Mesothelial cell of epicardium (in vitro differentiated cells): Measurements from ENCODE around the gene OR5M11. TPM values are rescaled to one million over a fixed set of nuclear protein-coding genes. Genes with fewer than 3 reads are reported as not detected.

ENCODE experiments used
- DNase-seq, 2 experiments: peaks; one replicate each; pipeline ENCODE4 v3.0.0; 2021; ENCODE audit warnings: low spot score in 2 of 2; ENCODE audit not compliant: unreplicated experiment in 2 of 2
- H3K27ac Mint-ChIP-seq: 2 replicates; pipeline ENCODE4 v1.8.0; 2021; ENCODE audit warnings: mixed read lengths
- H3K27me3 Mint-ChIP-seq: 2 replicates; pipeline ENCODE4 v1.8.0; 2021; ENCODE audit warnings: low read depth, mixed read lengths
- H3K36me3 Mint-ChIP-seq: 2 replicates; pipeline ENCODE4 v1.8.0; 2021; ENCODE audit warnings: mixed read lengths
- H3K4me1 Mint-ChIP-seq: 2 replicates; pipeline ENCODE4 v1.8.0; 2021; ENCODE audit warnings: mixed read lengths
- H3K4me3 Mint-ChIP-seq: 2 replicates; pipeline ENCODE4 v1.8.0; 2021; ENCODE audit warnings: mild to moderate bottlenecking, moderate library complexity, mixed read lengths
- H3K9me3 Mint-ChIP-seq: 2 replicates; pipeline ENCODE4 v1.8.0; 2021; ENCODE audit warnings: mixed read lengths
- CTCF ChIP-seq: fragments of 200-600 bp; sonication (generic); IDR thresholded peaks from one replicate; pipeline ENCODE4 v1.5.0; 2021; ENCODE audit warnings: antibody characterized with exemption; ENCODE audit not compliant: unreplicated experiment
- total RNA-seq: library from RNA; stranded (reverse); gene quantifications from 3 replicates; pipeline ENCODE4 v1.2.1, GENCODE V29; 2021

Gene OR5M11
- total RNA-seq, 1 donor from 2014 or later, result not detected

GRCh38 chr11:56497010-56497409 lies 46.0 kb downstream of the OR5M11 start:
- no peak overlapping the region for H3K4me3 Mint-ChIP-seq
- no peak for TF ChIP-seq CTCF
- no peak for DNase-seq

GRCh38 chr11:56495117-56495516 lies 47.9 kb downstream of the OR5M11 start:
- Mint-ChIP-seq H3K27ac (no peak overlapping the region), H3K36me3 (no peaks in the 10 kb centered on the region), H3K4me3 (no peak overlapping the region), H3K4me1 (no peaks in the 10 kb centered on the region), H3K9me3 (peaks cover 9% of the 10 kb centered on the region), H3K27me3 (no peaks in the 10 kb centered on the region)
- DNase-seq, result no peak
- TF ChIP-seq CTCF, result no peak

More at GRCh38 chr11:56497010-56497409, 46.0 kb downstream of the OR5M11 start:
- Mint-ChIP-seq H3K27me3 (no peaks in the 10 kb centered on the region), H3K9me3 (peaks cover 10% of the 10 kb centered on the region), H3K4me1 (no peaks in the 10 kb centered on the region), H3K27ac (no peak overlapping the region), H3K36me3 (no peaks in the 10 kb centered on the region)

Other genes with a start within 250 kb of the OR5M11 start
- gene OR8K3, start 228.1 kb downstream of the OR5M11 start, total RNA-seq, result not detected in 3 replicates
- gene OR8K1, start 197.2 kb downstream of the OR5M11 start, total RNA-seq, result not detected in 3 replicates
- not detected in 3 replicates for gene OR8J1, start 189.0 kb downstream of the OR5M11 start, total RNA-seq
- not detected in 3 replicates for gene OR8U1, start 167.6 kb downstream of the OR5M11 start, total RNA-seq
- not detected in 3 replicates for gene OR5AL1, start 130.6 kb downstream of the OR5M11 start, total RNA-seq
- gene OR5M3, start 69.9 kb downstream of the OR5M11 start, total RNA-seq, result not detected in 3 replicates
- gene OR5M8, start 51.9 kb downstream of the OR5M11 start, total RNA-seq, result not detected in 3 replicates
- gene OR5M10, start 34.5 kb upstream of the OR5M11 start, total RNA-seq, result not detected in 3 replicates
- gene OR5M1, start 71.6 kb upstream of the OR5M11 start, total RNA-seq, result not detected in 3 replicates
- gene OR5AP2, start 99.2 kb upstream of the OR5M11 start, total RNA-seq, result not detected in 3 replicates
- not detected in 3 replicates for gene OR5AR1, start 120.4 kb upstream of the OR5M11 start, total RNA-seq
- gene OR9G1, start 155.8 kb upstream of the OR5M11 start, total RNA-seq, result not detected in 3 replicates
- not detected in 3 replicates for gene OR9G4, start 205.4 kb upstream of the OR5M11 start, total RNA-seq